K562 (cell line): ENCODE results near the gene ZNF667. TPM values are rescaled to one million over a fixed set of nuclear protein-coding genes. Genes with fewer than 3 reads are reported as not detected.

Experiments
- ARHGAP35 ChIP-seq: fragments of 450-650 bp; IDR thresholded peaks from 2 replicates; pipeline ENCODE4 v1.6.1; 2018; ENCODE audit not compliant: partially characterized antibody
- BDP1 ChIP-seq: IDR thresholded peaks from 3 replicates; pipeline ENCODE4 v1.6.1; 2011; ENCODE audit not compliant: insufficient read length, insufficient read depth
- BRF1 ChIP-seq: IDR thresholded peaks from 3 replicates; pipeline ENCODE4 v1.6.1; 2011; ENCODE audit warnings: borderline replicate concordance, mild to moderate bottlenecking; ENCODE audit not compliant: insufficient read length; ENCODE audit errors: extremely low read depth
- GTF2E2 ChIP-seq: fragments of 200-800 bp; sonication (Bioruptor generic); IDR thresholded peaks from 2 replicates; pipeline ENCODE4 v1.6.1; 2016; ENCODE audit warnings: missing genetic modification characterization, missing compliant biosample characterization
- HMGN3 ChIP-seq: IDR thresholded peaks from 2 replicates; pipeline ENCODE4 v1.6.1; 2011; ENCODE audit warnings: borderline replicate concordance, low read depth, mild to moderate bottlenecking, mixed read lengths, low read length; ENCODE audit not compliant: insufficient read length; ENCODE audit errors: extremely low read depth
- HNRNPL ChIP-seq: fragments of 200-400 bp; formaldehyde crosslinking; IDR thresholded peaks from 2 replicates; pipeline ENCODE4 v1.6.1; 2017; ENCODE audit warnings: low read depth, mild to moderate bottlenecking, low read length
- JUND ChIP-seq, 2 experiments: IDR thresholded peaks; 2 replicates in 1 of 2; 3 replicates in 1 of 2; pipeline ENCODE4 v1.6.1; 2011; ENCODE audit warnings: borderline replicate concordance in 2 of 2, low read depth in 2 of 2, low read length in 2 of 2, improper control_type of control experiment in 1 of 2, missing biosample characterization in 1 of 2, missing genetic modification characterization in 1 of 2, missing genetic modification reagents in 1 of 2
- KDM5B ChIP-seq: fragments of 200-600 bp; sonication (generic); IDR thresholded peaks from 2 replicates; pipeline ENCODE4 v1.6.1; 2012; ENCODE audit warnings: low read depth, mild to moderate bottlenecking, moderate library complexity, low read length, control low read depth, inconsistent platforms; ENCODE audit not compliant: insufficient replicate concordance
- MCM7 ChIP-seq, 2 experiments: fragments of 450-650 bp; IDR thresholded peaks; 2 replicates each; pipeline ENCODE4 v1.6.1; 2016 to 2018
- NBN ChIP-seq: fragments of 450-650 bp; IDR thresholded peaks from 2 replicates; pipeline ENCODE4 v1.6.1; 2016; ENCODE audit warnings: low read depth, mild to moderate bottlenecking
- PHTF2 ChIP-seq: fragments of 250-450 bp; sonication (Bioruptor Pico); IDR thresholded peaks from 2 replicates; pipeline ENCODE4 v1.5.0; 2021; ENCODE audit warnings: mild to moderate bottlenecking
- RB1 ChIP-seq: fragments of 450-650 bp; IDR thresholded peaks from 2 replicates; pipeline ENCODE4 v1.6.1; 2017; ENCODE audit warnings: low read depth, mild to moderate bottlenecking
- RFX5 ChIP-seq: IDR thresholded peaks from 2 replicates; pipeline ENCODE4 v1.6.1; 2011; ENCODE audit warnings: low read depth, mild to moderate bottlenecking, improper control_type of control experiment, low read length
- STAT5A ChIP-seq: IDR thresholded peaks from 2 replicates; pipeline ENCODE4 v1.6.1; 2012; ENCODE audit warnings: low read length, inconsistent platforms, borderline replicate concordance
- SUPT5H ChIP-seq: fragments of 450-650 bp; IDR thresholded peaks from 2 replicates; pipeline ENCODE4 v1.6.1; 2016
- TRIM24 ChIP-seq, 2 experiments: fragments of 450-650 bp; IDR thresholded peaks; 2 replicates each; pipeline ENCODE4 v1.6.1; 2016
- ZNF583 ChIP-seq: fragments of 250-450 bp; sonication (Bioruptor Pico); IDR thresholded peaks from 2 replicates; pipeline ENCODE4 v1.4.0; 2020
- polyA plus RNA-seq, 8 experiments: library from polyadenylated mRNA; depleted of rRNA in 4 of 8; stranded (reverse) in 5 of 8; unstranded in 3 of 8; fragments of >200 nt; fragmentation: Nextera tagmentation in 2 of 8; fragmentation: Illumina TruSeq in 1 of 8; extraction: Ambion mirVana in 2 of 8; extraction: Trizol in 1 of 8; gene quantifications; 2 replicates each; pipeline versions ENCODE4 v1.2.1 to v1.2.3, GENCODE V29; 2011 to 2014; ENCODE audit warnings: inconsistent platforms in 1 of 8, missing spikeins in 1 of 8
- total RNA-seq, 7 experiments: library from RNA; depleted of rRNA in 6 of 7; stranded (reverse); fragments of >200 nt in 6 of 7; fragmentation: Illumina TruSeq in 2 of 7; extraction: Trizol in 2 of 7; gene quantifications; 2 replicates each; pipeline versions ENCODE4 v1.2.1 to v1.2.3, GENCODE V29; 2011 to 2021; ENCODE audit warnings: low replicate concordance in 1 of 7
- TF ChIP-seq, protein P1 (sequence below): sonication (generic); formaldehyde crosslinking; IDR thresholded peaks from 2 replicates; pipeline ENCODE4 v1.5.0; 2020; ENCODE audit warnings: missing genetic modification reagents
- TF ChIP-seq, protein P2 (sequence below): fragments of 450-650 bp; IDR thresholded peaks from 2 replicates; pipeline ENCODE4 v1.6.1; 2017; ENCODE audit warnings: mild to moderate bottlenecking, moderate library complexity
- TF ChIP-seq, protein P3 (sequence below): IDR thresholded peaks from 2 replicates; pipeline ENCODE4 v1.6.1; 2016; ENCODE audit warnings: missing genetic modification characterization, missing compliant biosample characterization
- TF ChIP-seq, protein P4 (sequence below): fragments of 150-350 bp; IDR thresholded peaks from 2 replicates; pipeline ENCODE4 v1.6.1; 2014; ENCODE audit warnings: low read depth, mild to moderate bottlenecking, low read length, borderline replicate concordance

Gene ZNF667
- total and polyA plus RNA-seq, 9 of the 15 experiments (the other 6 are each of a cell fraction or from before 2014, with no cell fraction given), result not detected

DNA sequence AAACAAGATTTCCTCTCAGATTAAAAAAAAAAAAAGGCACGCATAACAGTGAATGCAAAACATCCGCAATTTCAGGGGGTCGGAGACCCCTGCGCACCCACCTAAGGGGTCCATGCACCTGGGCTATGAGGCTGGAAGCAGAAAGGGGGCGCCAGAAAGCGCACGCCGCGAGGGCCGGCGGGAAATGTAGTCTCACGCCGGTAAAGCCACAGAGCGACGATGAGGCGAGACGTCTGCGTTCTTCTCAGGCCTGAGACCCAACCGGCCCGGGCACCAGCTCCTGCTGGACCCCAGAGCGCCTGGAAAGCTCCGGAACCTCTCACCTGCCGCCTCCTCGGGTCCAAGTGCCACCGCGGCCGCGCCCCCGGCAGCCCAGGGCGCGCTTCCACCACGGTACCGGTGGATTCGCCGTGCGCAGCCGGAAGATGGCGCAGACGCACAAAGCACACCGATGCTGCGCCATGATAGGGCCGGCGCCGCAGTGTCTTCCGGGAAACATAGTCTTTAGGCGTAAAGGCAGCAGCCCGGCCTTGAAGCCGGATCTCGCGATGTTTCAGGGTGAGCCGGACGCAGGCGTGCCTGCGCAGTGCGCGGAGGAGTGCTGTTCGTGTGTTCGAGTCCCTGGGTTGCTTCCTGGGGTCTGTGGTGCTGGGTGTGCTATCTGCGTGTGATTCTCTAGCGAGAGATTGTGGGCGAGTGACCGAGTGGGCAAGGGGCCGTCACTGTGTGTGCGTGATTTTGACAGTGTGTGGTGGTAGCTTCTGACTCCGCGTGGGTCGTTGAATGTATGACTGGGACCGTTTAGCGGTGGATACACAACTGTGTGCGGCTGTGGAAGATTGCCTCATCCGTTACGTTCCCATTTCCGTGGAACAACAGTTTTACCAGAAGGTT, 83.8 kb downstream of the ZNF667 start, which contains the start of gene ZNF582 (continued):
- TF ChIP-seq JUND (IDR thresholded peaks at IDR 0.05; ENCODE audit: borderline replicate concordance, low read depth, low read length), result peak; percentile 29
- TF ChIP-seq JUND (tag; IDR thresholded peaks at IDR 0.05; ENCODE audit: borderline replicate concordance, low read depth, low read length), result peak; percentile 37; the same call in 1 of the 3 replicates
- TF ChIP-seq RFX5, result no peak
- TF ChIP-seq TRIM24 (IDR thresholded peaks at IDR 0.05), result peak in 1 of 2 experiments; percentile 27; a peak in 1 of 4 replicates
- peak; percentile 66; the same call in 1 of the 2 replicates for TF ChIP-seq SUPT5H
- TF ChIP-seq, protein P1, sequence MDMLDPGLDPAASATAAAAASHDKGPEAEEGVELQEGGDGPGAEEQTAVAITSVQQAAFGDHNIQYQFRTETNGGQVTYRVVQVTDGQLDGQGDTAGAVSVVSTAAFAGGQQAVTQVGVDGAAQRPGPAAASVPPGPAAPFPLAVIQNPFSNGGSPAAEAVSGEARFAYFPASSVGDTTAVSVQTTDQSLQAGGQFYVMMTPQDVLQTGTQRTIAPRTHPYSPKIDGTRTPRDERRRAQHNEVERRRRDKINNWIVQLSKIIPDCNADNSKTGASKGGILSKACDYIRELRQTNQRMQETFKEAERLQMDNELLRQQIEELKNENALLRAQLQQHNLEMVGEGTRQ (CRISPR knock-in tag), result no peak
- TF ChIP-seq BDP1, result no peak
- no peak for TF ChIP-seq GTF2E2
- TF ChIP-seq NBN, result no peak
- TF ChIP-seq ZNF583 (CRISPR knock-in tag), result 0 out of 2 replicates have a peak, but pooled peaks have one; percentile 40
- TF ChIP-seq, protein P2, sequence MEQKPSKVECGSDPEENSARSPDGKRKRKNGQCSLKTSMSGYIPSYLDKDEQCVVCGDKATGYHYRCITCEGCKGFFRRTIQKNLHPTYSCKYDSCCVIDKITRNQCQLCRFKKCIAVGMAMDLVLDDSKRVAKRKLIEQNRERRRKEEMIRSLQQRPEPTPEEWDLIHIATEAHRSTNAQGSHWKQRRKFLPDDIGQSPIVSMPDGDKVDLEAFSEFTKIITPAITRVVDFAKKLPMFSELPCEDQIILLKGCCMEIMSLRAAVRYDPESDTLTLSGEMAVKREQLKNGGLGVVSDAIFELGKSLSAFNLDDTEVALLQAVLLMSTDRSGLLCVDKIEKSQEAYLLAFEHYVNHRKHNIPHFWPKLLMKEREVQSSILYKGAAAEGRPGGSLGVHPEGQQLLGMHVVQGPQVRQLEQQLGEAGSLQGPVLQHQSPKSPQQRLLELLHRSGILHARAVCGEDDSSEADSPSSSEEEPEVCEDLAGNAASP, result no peak
- TF ChIP-seq, protein P3, sequence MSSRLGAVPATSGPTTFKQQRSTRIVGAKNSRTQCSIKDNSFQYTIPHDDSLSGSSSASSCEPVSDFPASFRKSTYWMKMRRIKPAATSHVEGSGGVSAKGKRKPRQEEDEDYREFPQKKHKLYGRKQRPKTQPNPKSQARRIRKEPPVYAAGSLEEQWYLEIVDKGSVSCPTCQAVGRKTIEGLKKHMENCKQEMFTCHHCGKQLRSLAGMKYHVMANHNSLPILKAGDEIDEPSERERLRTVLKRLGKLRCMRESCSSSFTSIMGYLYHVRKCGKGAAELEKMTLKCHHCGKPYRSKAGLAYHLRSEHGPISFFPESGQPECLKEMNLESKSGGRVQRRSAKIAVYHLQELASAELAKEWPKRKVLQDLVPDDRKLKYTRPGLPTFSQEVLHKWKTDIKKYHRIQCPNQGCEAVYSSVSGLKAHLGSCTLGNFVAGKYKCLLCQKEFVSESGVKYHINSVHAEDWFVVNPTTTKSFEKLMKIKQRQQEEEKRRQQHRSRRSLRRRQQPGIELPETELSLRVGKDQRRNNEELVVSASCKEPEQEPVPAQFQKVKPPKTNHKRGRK, result no peak
- no peak for TF ChIP-seq PHTF2
- no peak for TF ChIP-seq HNRNPL
- TF ChIP-seq, protein P4, sequence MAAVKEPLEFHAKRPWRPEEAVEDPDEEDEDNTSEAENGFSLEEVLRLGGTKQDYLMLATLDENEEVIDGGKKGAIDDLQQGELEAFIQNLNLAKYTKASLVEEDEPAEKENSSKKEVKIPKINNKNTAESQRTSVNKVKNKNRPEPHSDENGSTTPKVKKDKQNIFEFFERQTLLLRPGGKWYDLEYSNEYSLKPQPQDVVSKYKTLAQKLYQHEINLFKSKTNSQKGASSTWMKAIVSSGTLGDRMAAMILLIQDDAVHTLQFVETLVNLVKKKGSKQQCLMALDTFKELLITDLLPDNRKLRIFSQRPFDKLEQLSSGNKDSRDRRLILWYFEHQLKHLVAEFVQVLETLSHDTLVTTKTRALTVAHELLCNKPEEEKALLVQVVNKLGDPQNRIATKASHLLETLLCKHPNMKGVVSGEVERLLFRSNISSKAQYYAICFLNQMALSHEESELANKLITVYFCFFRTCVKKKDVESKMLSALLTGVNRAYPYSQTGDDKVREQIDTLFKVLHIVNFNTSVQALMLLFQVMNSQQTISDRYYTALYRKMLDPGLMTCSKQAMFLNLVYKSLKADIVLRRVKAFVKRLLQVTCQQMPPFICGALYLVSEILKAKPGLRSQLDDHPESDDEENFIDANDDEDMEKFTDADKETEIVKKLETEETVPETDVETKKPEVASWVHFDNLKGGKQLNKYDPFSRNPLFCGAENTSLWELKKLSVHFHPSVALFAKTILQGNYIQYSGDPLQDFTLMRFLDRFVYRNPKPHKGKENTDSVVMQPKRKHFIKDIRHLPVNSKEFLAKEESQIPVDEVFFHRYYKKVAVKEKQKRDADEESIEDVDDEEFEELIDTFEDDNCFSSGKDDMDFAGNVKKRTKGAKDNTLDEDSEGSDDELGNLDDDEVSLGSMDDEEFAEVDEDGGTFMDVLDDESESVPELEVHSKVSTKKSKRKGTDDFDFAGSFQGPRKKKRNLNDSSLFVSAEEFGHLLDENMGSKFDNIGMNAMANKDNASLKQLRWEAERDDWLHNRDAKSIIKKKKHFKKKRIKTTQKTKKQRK, result no peak
- peak; percentile 59 for TF ChIP-seq KDM5B
- TF ChIP-seq MCM7 (IDR thresholded peaks at IDR 0.05), result no peak
- no peak for TF ChIP-seq BRF1
- TF ChIP-seq HMGN3, result no peak
- peak; percentile 92 for TF ChIP-seq ARHGAP35
- no peak for TF ChIP-seq STAT5A
- peak; percentile 67; the same call in 1 of the 2 replicates for TF ChIP-seq RB1
